CD4-positive, alpha-beta T cell treated with Interleukin-21 for 1 hour (primary cell): ENCODE data around the gene CCDC183.
"Not testable (repeated sequence)": the region's sequence is repeated elsewhere in the genome, so short reads cannot be mapped to it uniquely, and the experiment has no call there.

Source experiments
- DNase-seq: peaks from one replicate; pipeline ENCODE4 v3.0.0-alpha.2; 2020

Gene CCDC183

DNA sequence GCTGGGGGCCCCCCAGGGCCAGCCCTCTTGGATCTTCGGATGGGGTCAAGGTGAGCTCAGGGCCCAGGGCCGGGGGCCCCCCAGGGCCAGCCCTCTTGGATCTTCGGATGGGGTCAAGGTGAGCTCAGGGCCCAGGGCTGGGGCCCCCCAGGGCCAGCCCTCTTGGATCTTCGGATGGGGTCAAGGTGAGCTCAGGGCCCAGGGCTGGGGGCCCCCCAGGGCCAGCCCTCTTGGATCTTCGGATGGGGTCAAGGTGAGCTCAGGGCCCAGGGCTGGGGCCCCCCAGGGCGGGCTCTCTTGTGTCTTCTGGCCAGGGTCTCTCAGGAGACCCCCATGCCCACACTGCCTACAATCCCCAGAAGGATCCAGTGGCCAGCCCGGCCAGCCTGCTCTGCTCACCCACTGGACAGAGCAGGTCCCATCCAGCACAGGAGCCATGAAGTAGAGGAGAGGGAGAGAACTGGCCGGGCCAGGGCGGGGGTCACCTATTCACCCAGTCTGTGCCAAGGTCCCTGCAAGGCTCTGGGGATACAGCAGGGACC, 6.9 kb downstream of the CCDC183 start:
- DNase-seq = not testable (repeated sequence)

GRCh38 chr9:136803551-136804508, 7.7 kb downstream of the CCDC183 start:
- no peak for DNase-seq

GRCh38 chr9:136804509-136805206, 8.5 kb downstream of the CCDC183 start:
- DNase-seq = no peak

GRCh38 chr9:136805207-136805740, 9.1 kb downstream of the CCDC183 start:
- no peak for DNase-seq

DNA sequence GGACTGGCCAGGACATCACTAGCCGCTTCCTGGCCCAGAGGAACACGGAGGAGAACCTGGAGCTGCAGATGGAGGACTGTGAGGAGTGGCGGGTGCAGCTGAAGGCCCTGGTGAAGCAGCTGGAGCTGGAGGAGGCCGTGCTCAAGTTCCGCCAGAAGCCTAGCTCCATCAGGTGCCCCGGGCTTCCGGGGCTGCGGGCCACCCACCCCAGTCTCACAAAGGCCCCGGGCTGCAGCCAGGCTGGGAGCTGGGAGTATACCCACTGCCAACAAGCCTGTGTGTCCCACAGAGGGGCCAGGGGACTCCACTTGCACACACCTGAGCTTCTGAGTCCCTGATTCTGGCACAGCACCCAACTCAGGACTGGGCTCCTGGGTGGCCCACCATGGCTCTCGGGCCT, 9.9 kb downstream of the CCDC183 start:
- no peak for DNase-seq

DNA sequence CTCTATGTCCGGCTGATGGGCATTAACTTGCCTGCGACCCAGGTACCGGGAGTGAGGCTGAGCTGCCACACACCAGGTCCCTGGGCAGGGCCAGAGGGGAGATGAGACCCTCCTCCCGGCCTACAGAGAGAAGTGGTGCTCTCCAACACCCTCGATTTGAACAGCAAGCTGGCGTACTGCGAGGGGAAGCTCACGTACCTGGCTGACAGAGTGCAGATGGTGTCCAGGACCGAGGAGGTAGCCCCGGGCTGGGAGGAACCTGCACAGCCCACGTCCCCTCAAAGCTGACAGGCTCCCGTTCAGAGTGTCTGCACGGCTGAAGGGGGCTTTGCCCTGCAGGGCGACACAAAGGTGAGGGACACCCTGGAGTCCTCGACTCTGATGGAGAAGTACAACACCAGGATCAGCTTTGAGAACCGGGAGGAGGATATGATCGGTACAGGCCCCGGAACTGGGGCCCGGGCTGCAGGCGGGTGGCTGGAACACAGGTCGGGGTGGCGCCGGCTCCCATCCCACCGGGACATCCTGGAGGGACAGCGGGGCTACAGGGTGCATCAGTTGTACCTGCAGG, 10.6 kb downstream of the CCDC183 start:
- no peak for DNase-seq

- peak; percentile 85 for DNase-seq
Measured at GRCh38 chr9:136807281-136808074, 11.3 kb downstream of the CCDC183 start, which contains the start of gene RABL6. Gene RABL6, plus strand, starts transcription at chr9:136807948. Its CDS starts 249 bp downstream, at chr9:136808197.

DNA sequence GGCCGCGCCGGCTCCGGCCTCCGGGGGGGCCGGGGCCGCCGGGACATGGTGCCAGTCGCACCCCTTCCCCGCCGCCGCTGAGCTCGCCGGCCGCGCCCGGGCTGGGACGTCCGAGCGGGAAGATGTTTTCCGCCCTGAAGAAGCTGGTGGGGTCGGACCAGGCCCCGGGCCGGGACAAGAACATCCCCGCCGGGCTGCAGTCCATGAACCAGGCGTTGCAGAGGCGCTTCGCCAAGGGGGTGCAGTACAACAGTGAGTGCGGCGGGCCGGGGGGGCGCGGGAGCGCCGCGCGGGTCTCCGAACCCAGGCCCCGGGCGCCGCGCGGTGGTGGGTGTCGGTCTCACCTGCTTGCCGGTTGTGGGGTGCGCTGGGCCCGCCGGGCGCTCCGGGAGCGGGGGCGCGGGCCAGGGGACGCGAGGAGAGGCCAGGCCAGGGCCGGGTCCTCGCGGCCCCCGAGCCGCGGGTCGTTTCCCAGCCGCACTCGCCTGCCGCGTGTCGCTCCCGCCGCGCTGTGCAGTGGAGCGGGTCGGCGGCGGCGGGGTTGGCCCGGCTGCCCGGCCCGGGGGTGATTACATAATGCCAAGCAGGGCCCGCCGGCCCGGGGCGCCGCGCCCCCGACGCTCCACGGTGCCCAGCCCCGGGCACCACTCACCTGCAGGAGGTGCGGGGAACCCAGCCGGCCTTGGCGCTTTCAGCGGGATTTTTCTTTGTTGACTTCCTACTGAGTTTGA, 12.1 kb downstream of the CCDC183 start:
- peak; percentile 53 for DNase-seq

DNA sequence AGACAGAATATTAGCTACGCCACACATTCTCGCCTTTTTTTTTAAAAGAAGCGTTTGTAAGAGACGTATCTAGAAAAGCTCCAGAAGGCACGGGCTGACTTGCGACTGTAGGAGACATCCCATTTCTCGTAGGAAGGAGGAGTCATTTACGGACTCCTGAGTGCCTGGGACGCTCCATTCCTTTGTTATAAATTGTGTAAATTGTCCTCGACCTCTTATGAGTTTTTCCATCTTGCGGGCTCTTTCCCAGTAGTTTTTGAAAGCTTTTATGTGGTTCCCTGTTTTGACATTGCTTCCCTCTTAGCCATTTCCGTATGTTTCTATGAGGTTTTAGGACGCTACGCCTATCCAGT, 12.6 kb downstream of the CCDC183 start:
- DNase-seq = no peak

- DNase-seq = no peak
Measured at GRCh38 chr9:136814725-136815421, 18.7 kb downstream of the CCDC183 start.

GRCh38 chr9:136815422-136815782, 19.3 kb downstream of the CCDC183 start:
- no peak for DNase-seq

- no peak for DNase-seq
Measured at GRCh38 chr9:136820971-136821825, 25.1 kb downstream of the CCDC183 start.

GRCh38 chr9:136821826-136822544, 25.8 kb downstream of the CCDC183 start:
- no peak for DNase-seq

- no peak for DNase-seq
Measured at GRCh38 chr9:136823136-136824046, 27.3 kb downstream of the CCDC183 start.

GRCh38 chr9:136824496-136825225, 28.5 kb downstream of the CCDC183 start:
- DNase-seq = no peak

- DNase-seq = no peak
Measured at GRCh38 chr9:136825295-136826187, 29.4 kb downstream of the CCDC183 start.
